ENCODE measurements around the gene RYR2. TPM values are rescaled to one million over a fixed set of nuclear protein-coding genes. Genes with fewer than 3 reads are reported as not detected.

RYR2 gene
- total RNA-seq, 1 donor from 2014 or later: 47.0 TPM

DNA sequence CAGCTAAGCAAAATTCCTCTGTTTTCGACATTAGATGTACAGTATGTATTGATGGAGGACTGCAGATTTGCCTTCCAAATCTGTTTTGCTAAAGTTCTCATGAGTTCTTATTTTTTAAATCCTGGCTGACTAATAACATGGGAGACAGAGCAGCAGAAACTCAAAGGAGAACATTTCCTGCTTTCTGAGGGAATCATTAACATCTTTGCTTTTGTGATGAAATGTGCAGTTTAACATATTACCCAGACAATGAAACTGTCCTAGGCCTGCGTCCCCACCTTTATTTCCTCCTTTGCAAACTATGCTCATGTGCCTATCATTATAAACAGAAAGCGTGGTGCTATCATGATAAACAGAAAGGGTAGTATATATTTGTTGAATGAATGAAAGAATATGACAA lies 698.9 kb downstream of the RYR2 start:
- Mint-ChIP-seq H3K36me3 (ENCODE audit: unreplicated experiment) (no peaks in the 10 kb centered on the region), H3K27me3 (ENCODE audit: unreplicated experiment) (no peaks in the 10 kb centered on the region), H3K4me1 (ENCODE audit: low read depth, unreplicated experiment) (peaks cover 4% of the 10 kb centered on the region), H3K27ac (ENCODE audit: unreplicated experiment) (no peak overlapping the region), H3K4me3 (ENCODE audit: unreplicated experiment) (no peak overlapping the region), H3K9me3 (ENCODE audit: unreplicated experiment) (no peaks in the 10 kb centered on the region)
- no peak for DNase-seq
- TF ChIP-seq, protein P1, sequence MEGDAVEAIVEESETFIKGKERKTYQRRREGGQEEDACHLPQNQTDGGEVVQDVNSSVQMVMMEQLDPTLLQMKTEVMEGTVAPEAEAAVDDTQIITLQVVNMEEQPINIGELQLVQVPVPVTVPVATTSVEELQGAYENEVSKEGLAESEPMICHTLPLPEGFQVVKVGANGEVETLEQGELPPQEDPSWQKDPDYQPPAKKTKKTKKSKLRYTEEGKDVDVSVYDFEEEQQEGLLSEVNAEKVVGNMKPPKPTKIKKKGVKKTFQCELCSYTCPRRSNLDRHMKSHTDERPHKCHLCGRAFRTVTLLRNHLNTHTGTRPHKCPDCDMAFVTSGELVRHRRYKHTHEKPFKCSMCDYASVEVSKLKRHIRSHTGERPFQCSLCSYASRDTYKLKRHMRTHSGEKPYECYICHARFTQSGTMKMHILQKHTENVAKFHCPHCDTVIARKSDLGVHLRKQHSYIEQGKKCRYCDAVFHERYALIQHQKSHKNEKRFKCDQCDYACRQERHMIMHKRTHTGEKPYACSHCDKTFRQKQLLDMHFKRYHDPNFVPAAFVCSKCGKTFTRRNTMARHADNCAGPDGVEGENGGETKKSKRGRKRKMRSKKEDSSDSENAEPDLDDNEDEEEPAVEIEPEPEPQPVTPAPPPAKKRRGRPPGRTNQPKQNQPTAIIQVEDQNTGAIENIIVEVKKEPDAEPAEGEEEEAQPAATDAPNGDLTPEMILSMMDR (IDR thresholded peaks at IDR 0.05; ENCODE audit: partially characterized antibody, unreplicated experiment): no peak

DNA sequence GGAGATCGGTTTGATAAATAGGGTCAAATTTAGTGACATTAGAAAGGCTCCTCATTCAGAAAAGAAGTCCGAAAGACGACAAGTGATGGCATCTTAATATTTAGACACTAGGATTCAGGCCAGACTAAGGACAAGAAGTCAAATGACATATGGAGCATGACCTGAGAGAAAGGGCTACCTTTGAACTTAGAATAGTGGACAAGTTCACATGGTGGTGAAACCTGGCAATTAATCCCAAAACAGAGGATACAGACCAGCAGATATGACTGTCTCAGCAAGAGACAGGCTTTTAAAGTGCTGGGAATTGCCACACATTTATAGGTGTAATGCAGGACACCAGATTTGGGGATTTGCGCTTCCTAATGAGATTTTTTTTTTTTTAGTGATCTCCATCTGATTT lies 703.6 kb downstream of the RYR2 start:
- H3K4me3 Mint-ChIP-seq (ENCODE audit: unreplicated experiment): no peak overlapping the region
- peaks cover 7% of the 10 kb centered on the region for H3K27me3 Mint-ChIP-seq (ENCODE audit: unreplicated experiment)
- TF ChIP-seq, protein P1 (IDR thresholded peaks at IDR 0.05; ENCODE audit: partially characterized antibody, unreplicated experiment): no peak
- H3K27ac Mint-ChIP-seq (ENCODE audit: unreplicated experiment): no peak overlapping the region
- no peaks in the 10 kb centered on the region for H3K36me3 Mint-ChIP-seq (ENCODE audit: unreplicated experiment)
- peaks cover 6% of the 10 kb centered on the region for H3K9me3 Mint-ChIP-seq (ENCODE audit: unreplicated experiment)
- peaks cover 19% of the 10 kb centered on the region for H3K4me1 Mint-ChIP-seq (ENCODE audit: low read depth, unreplicated experiment)
- no peak for DNase-seq

DNA sequence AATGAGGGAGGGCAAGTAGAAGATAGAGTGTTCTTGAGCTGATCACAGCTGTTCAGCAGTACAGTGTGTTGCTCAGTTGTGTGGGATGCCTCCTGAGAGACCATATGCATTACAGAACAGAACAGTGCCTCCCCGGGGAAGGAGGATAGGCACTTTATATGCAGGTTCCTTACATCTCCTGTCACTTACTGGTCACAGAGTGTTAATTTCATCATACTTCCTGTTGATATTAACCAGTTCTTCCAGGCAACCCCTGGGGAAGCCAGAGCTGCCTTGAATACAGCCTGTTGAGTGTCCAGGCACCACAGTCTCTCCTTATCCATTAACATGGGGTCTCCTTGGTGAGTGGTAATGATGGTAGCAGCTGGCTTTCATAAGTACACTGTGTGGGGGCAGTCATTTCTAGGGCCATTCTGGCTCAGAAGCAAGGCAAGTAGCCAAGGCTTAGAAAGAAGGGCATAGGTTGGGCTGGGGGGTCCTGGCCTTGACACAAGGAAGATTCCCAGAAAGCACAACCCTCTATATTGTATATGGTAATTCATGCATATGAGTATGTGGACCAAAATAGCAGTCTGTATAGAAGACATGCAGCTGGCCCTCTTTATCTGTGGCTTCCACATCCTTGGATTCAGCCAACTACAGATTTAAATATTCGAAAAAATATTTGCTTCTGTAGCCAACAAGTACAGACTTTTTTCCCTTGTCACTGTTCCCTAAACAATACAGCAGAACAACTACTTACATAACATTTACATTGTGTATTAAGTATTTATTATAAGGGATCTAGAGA lies 706.4 kb downstream of the RYR2 start:
- Mint-ChIP-seq H3K27me3 (ENCODE audit: unreplicated experiment) (peaks cover 7% of the 10 kb centered on the region), H3K4me3 (ENCODE audit: unreplicated experiment) (peak overlapping the region; percentile 14), H3K36me3 (ENCODE audit: unreplicated experiment) (no peaks in the 10 kb centered on the region), H3K27ac (ENCODE audit: unreplicated experiment) (peak overlapping the region; percentile 97), H3K4me1 (ENCODE audit: low read depth, unreplicated experiment) (peaks cover 19% of the 10 kb centered on the region), H3K9me3 (ENCODE audit: unreplicated experiment) (peaks cover 8% of the 10 kb centered on the region)
- TF ChIP-seq, protein P1 (IDR thresholded peaks at IDR 0.05; ENCODE audit: partially characterized antibody, unreplicated experiment): no peak
- peak; percentile 69 for DNase-seq

DNA sequence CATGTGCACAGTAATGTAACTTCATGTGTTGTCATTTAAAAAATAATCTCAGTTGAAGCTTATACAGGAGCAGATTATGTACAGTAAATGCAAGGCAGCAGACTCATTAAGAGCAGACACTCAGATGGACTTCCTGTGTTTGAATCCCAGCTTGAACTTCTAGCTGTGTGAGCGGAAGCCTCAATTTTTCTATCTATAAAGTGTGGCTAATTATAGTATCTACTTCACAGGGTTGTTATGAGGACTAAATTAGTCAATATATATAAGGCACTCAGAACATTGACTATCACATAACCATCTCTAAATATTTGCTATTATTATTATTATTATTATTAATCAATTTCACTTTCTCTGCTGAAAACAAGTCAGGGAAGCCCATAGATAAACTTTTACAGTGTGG lies 707.1 kb downstream of the RYR2 start:
- Mint-ChIP-seq H3K4me1 (ENCODE audit: low read depth, unreplicated experiment) (peaks cover 19% of the 10 kb centered on the region), H3K4me3 (ENCODE audit: unreplicated experiment) (no peak overlapping the region), H3K27me3 (ENCODE audit: unreplicated experiment) (peaks cover 7% of the 10 kb centered on the region), H3K36me3 (ENCODE audit: unreplicated experiment) (no peaks in the 10 kb centered on the region), H3K27ac (ENCODE audit: unreplicated experiment) (peak overlapping the region; percentile 97), H3K9me3 (ENCODE audit: unreplicated experiment) (peaks cover 8% of the 10 kb centered on the region)
- TF ChIP-seq, protein P1 (IDR thresholded peaks at IDR 0.05; ENCODE audit: partially characterized antibody, unreplicated experiment): no peak
- DNase-seq: no peak

DNA sequence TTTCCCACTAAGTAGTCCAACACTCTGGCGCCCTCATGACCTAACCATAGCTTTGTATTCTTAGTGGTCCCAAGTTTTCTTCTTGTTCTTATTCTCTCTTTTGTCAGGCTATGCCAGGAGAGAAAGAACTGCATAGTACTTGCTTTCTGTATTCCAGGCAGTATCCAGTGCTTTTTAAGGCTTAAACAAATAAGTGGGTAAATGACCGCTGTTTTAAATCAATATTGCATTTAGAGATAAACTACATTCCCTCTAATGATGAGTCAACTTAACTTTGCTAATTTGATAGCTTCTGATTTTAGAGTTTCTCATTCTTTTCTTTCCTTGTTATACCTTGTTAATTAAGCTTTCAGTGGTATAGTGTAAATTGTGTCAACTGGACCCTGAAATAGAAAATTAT lies 709.1 kb downstream of the RYR2 start:
- Mint-ChIP-seq H3K27ac (ENCODE audit: unreplicated experiment) (no peak overlapping the region), H3K9me3 (ENCODE audit: unreplicated experiment) (peaks cover 8% of the 10 kb centered on the region), H3K36me3 (ENCODE audit: unreplicated experiment) (no peaks in the 10 kb centered on the region), H3K4me3 (ENCODE audit: unreplicated experiment) (no peak overlapping the region), H3K27me3 (ENCODE audit: unreplicated experiment) (peaks cover 7% of the 10 kb centered on the region), H3K4me1 (ENCODE audit: low read depth, unreplicated experiment) (peaks cover 19% of the 10 kb centered on the region)
- TF ChIP-seq, protein P1 (IDR thresholded peaks at IDR 0.05; ENCODE audit: partially characterized antibody, unreplicated experiment): no peak
- no peak for DNase-seq
